GM12878 (cell line): ENCODE measurements around the gene RIF1. TPM values are rescaled to one million over a fixed set of nuclear protein-coding genes. Genes with fewer than 3 reads are reported as not detected.
A peak's percentile ranks its signal among the peaks of the same experiment; 100 is the strongest.

Source experiments
- BCL11A ChIP-seq: IDR thresholded peaks from 2 replicates; pipeline ENCODE4 v1.6.1; 2011; ENCODE audit warnings: low read depth, low read length
- BCL3 ChIP-seq: IDR thresholded peaks from 2 replicates; pipeline ENCODE4 v1.6.1; 2011; ENCODE audit warnings: borderline replicate concordance, low read depth, mild to moderate bottlenecking, moderate library complexity, low read length; ENCODE audit not compliant: insufficient read depth, poor library complexity, severe bottlenecking
- CUX1 ChIP-seq: IDR thresholded peaks from 2 replicates; pipeline ENCODE4 v1.6.1; 2012; ENCODE audit warnings: improper control_type of control experiment, low read depth, low read length; ENCODE audit not compliant: insufficient replicate concordance
- E4F1 ChIP-seq: fragments of 450-650 bp; IDR thresholded peaks from 2 replicates; pipeline ENCODE4 v1.6.1; 2018; ENCODE audit warnings: borderline replicate concordance, mild to moderate bottlenecking; ENCODE audit not compliant: partially characterized antibody
- HDGF ChIP-seq: fragments of 450-650 bp; IDR thresholded peaks from 2 replicates; pipeline ENCODE4 v1.6.1; 2016; ENCODE audit warnings: antibody characterized with exemption
- IRF4 ChIP-seq: IDR thresholded peaks from 2 replicates; pipeline ENCODE4 v1.6.1; 2011; ENCODE audit warnings: low read depth, low read length
- KDM1A ChIP-seq: fragments of 200-600 bp; sonication (generic); IDR thresholded peaks from 2 replicates; pipeline ENCODE4 v1.6.1; 2016; ENCODE audit warnings: borderline replicate concordance
- PAX5 ChIP-seq: IDR thresholded peaks from 2 replicates; pipeline ENCODE4 v1.6.1; 2011; ENCODE audit warnings: low read depth, low read length, borderline replicate concordance
- POLR2AphosphoS2 ChIP-seq: IDR thresholded peaks from 2 replicates; pipeline ENCODE4 v1.6.1; 2011; ENCODE audit warnings: low read depth, mild to moderate bottlenecking, low read length, improper control_type of control experiment, moderate library complexity
- REST ChIP-seq: IDR thresholded peaks from 2 replicates; pipeline ENCODE4 v1.6.1; 2012; ENCODE audit warnings: mild to moderate bottlenecking, low read depth, low read length
- TAF1 ChIP-seq: IDR thresholded peaks from 2 replicates; pipeline ENCODE4 v1.6.1; 2011; ENCODE audit warnings: mild to moderate bottlenecking, low read depth, low read length, borderline replicate concordance
- TARDBP ChIP-seq: IDR thresholded peaks from 2 replicates; pipeline ENCODE4 v1.6.1; 2016; ENCODE audit warnings: borderline replicate concordance
- TCF12 ChIP-seq: IDR thresholded peaks from 2 replicates; pipeline ENCODE4 v1.6.1; 2011; ENCODE audit warnings: low read depth, mild to moderate bottlenecking, low read length
- ZNF217 ChIP-seq: fragments of 450-650 bp; IDR thresholded peaks from 2 replicates; pipeline ENCODE4 v1.6.1; 2017; ENCODE audit warnings: antibody characterized with exemption, mild to moderate bottlenecking
- polyA plus RNA-seq, 11 experiments: library from polyadenylated mRNA; depleted of rRNA in 4 of 11; unstranded in 6 of 11; stranded (reverse) in 5 of 11; fragments of >200 nt; fragmentation: Nextera tagmentation in 4 of 11; fragmentation: Illumina TruSeq in 1 of 11; extraction: Ambion mirVana in 4 of 11; extraction: Trizol in 1 of 11; gene quantifications; 1 replicate in 1 of 11; 2 replicates in 10 of 11; pipeline versions ENCODE4 v1.2.1 to v1.2.3, GENCODE V29; 2011 to 2016; ENCODE audit warnings: inconsistent platforms in 2 of 11, missing spikeins in 2 of 11, low read depth in 1 of 11
- total RNA-seq, 4 experiments: library from RNA; depleted of rRNA in 3 of 4; stranded (reverse); fragments of >200 nt in 3 of 4; fragmentation: Illumina TruSeq in 1 of 4; extraction: Trizol in 1 of 4; gene quantifications; 2 replicates each; pipeline versions ENCODE4 v1.2.1 to v1.2.3, GENCODE V29; 2013 to 2021

RIF1 gene
- total and polyA plus RNA-seq, 10 of the 15 experiments (the other 5 are each of a cell fraction or from before 2014, with no cell fraction given), result 6.3 to 63.2 (median 34.4) TPM

GRCh38 chr2:151409601-151410484, at the start of gene RIF1 (continued):
- TF ChIP-seq E4F1, result peak; percentile 14
- 0 out of 2 replicates have a peak, but pooled peaks have one; percentile 46 for TF ChIP-seq ZNF217
- peak; percentile 99 for TF ChIP-seq CUX1
- peak; percentile 74; the same call in 1 of the 2 replicates for TF ChIP-seq TAF1
- TF ChIP-seq REST, result no peak
- TF ChIP-seq IRF4, result peak; percentile 49; the same call in 1 of the 2 replicates
- peak; percentile 94 for TF ChIP-seq POLR2AphosphoS2
- no peak for TF ChIP-seq KDM1A
- TF ChIP-seq TCF12, result peak; percentile 69
- TF ChIP-seq PAX5, result peak; percentile 62; the same call in 1 of the 2 replicates
- peak; percentile 59; the same call in 1 of the 2 replicates for TF ChIP-seq TARDBP
- 0 out of 2 replicates have a peak, but pooled peaks have one; percentile 15 for TF ChIP-seq HDGF
- TF ChIP-seq BCL11A, result no peak
- peak; percentile 48 for TF ChIP-seq BCL3
